Activated T-cell treated with anti-CD3 and anti-CD28 coated beads for 1 hour (primary cell): ENCODE measurements around the gene MAPKAPK2.
A peak's percentile ranks its signal among the peaks of the same experiment; 100 is the strongest.

Experiments used
- DNase-seq: peaks from one replicate; pipeline ENCODE4 v3.0.0-alpha.2; 2020; ENCODE audit warnings: low read depth

MAPKAPK2 gene

GRCh38 chr1:206661161-206661820 is 23.4 kb upstream of the MAPKAPK2 start:
- no peak for DNase-seq

GRCh38 chr1:206662396-206663092 is 22.2 kb upstream of the MAPKAPK2 start:
- DNase-seq = no peak

GRCh38 chr1:206663362-206663761 is 21.3 kb upstream of the MAPKAPK2 start:
- no peak for DNase-seq

- peak; percentile 64 for DNase-seq
Observed at GRCh38 chr1:206663832-206664652, 20.7 kb upstream of the MAPKAPK2 start.

GRCh38 chr1:206664740-206665139 is 20.0 kb upstream of the MAPKAPK2 start:
- no peak for DNase-seq

GRCh38 chr1:206666031-206666561 is 18.6 kb upstream of the MAPKAPK2 start:
- DNase-seq = no peak

- DNase-seq = no peak
Observed at GRCh38 chr1:206666954-206667665, 17.6 kb upstream of the MAPKAPK2 start.

- no peak for DNase-seq
Observed at GRCh38 chr1:206668351-206668750, 16.4 kb upstream of the MAPKAPK2 start.

GRCh38 chr1:206668874-206669410 is 15.8 kb upstream of the MAPKAPK2 start:
- no peak for DNase-seq

GRCh38 chr1:206672011-206672688 is 12.6 kb upstream of the MAPKAPK2 start:
- DNase-seq = no peak

- DNase-seq = no peak
Observed at GRCh38 chr1:206672844-206673758, 11.6 kb upstream of the MAPKAPK2 start.

- no peak for DNase-seq
Observed at GRCh38 chr1:206674236-206674635, 10.5 kb upstream of the MAPKAPK2 start.

GRCh38 chr1:206674745-206675175 is 9.9 kb upstream of the MAPKAPK2 start:
- no peak for DNase-seq

GRCh38 chr1:206676499-206676898 is 8.2 kb upstream of the MAPKAPK2 start:
- DNase-seq = no peak

GRCh38 chr1:206678490-206678889 is 6.2 kb upstream of the MAPKAPK2 start:
- DNase-seq = no peak

GRCh38 chr1:206679738-206680211 is 4.9 kb upstream of the MAPKAPK2 start:
- DNase-seq = no peak

GRCh38 chr1:206680279-206680678 is 4.4 kb upstream of the MAPKAPK2 start:
- no peak for DNase-seq

- DNase-seq = no peak
Observed at GRCh38 chr1:206681359-206681758, 3.3 kb upstream of the MAPKAPK2 start.

- no peak for DNase-seq
Observed at GRCh38 chr1:206682111-206682510, 2.6 kb upstream of the MAPKAPK2 start.

- no peak for DNase-seq
Observed at GRCh38 chr1:206683313-206683712, 1.4 kb upstream of the MAPKAPK2 start.
